PFSK-1 (cell line): ENCODE results near the gene EVC2.

Source experiments
- POLR2AphosphoS5 ChIP-seq: IDR thresholded peaks from 2 replicates; pipeline ENCODE4 v1.6.1; 2012; ENCODE audit warnings: low read depth, mild to moderate bottlenecking, control low read depth, low read length, moderate library complexity
- REST ChIP-seq, 2 experiments: IDR thresholded peaks; 2 replicates each; pipeline versions ENCODE4 v1.6.1 to v1.8.0; 2011 to 2012; ENCODE audit warnings: low read depth in 2 of 2, low read length in 2 of 2, control low read depth in 1 of 2, inconsistent platforms in 1 of 2, mild to moderate bottlenecking in 1 of 2, moderate library complexity in 1 of 2; ENCODE audit not compliant: insufficient read depth in 1 of 2
- SIN3A ChIP-seq: IDR thresholded peaks from 2 replicates; pipeline ENCODE4 v1.6.1; 2012; ENCODE audit warnings: mild to moderate bottlenecking, low read length, moderate library complexity, borderline replicate concordance; ENCODE audit not compliant: insufficient read depth

DNA sequence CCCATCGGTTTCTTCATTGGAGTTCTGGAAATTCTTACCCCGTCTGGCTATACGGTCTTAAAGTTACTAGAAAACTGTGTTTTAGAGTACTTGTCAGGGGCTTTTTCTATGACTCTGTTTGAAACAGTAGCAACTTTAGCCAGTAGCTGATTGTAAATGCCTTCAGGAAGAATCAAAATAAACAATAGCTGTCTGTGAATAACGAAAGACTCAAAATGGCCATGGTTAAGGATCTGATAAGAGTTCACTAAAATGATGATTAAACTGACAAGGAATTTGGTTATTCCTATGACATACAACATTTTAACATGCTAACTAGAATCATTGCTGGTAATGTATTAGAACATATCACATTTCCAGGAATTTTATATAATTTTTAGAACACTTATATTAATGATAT is 191.0 kb downstream of the EVC2 start:
- TF ChIP-seq POLR2AphosphoS5 (no peak), REST (IDR thresholded peaks at IDR 0.05; ENCODE audit: insufficient read depth in 1 of 2, low read depth in 2 of 2, low read length in 2 of 2) (no peak), SIN3A (no peak)
